Skin epidermis (tissue), 12 donors: ENCODE measurements around the gene GNL1.
A peak's percentile ranks its signal among the peaks of the same experiment; 100 is the strongest.

Source experiments
- H3K27ac ChIP-seq, 21 experiments: fragments of 200-600 bp; sonication (generic) in 11 of 21; one replicate each; pipeline ENCODE4 v1.5.0; 2020; ENCODE audit warnings: mild to moderate bottlenecking in 3 of 21, inconsistent platforms in 2 of 21, moderate library complexity in 2 of 21
- H3K4me3 ChIP-seq, 7 experiments: fragments of 200-600 bp; sonication (generic) in 2 of 7; one replicate each; pipeline ENCODE4 v1.5.0; 2020; ENCODE audit warnings: inconsistent platforms in 2 of 7, mild to moderate bottlenecking in 2 of 7, moderate library complexity in 1 of 7

The GNL1 gene

DNA sequence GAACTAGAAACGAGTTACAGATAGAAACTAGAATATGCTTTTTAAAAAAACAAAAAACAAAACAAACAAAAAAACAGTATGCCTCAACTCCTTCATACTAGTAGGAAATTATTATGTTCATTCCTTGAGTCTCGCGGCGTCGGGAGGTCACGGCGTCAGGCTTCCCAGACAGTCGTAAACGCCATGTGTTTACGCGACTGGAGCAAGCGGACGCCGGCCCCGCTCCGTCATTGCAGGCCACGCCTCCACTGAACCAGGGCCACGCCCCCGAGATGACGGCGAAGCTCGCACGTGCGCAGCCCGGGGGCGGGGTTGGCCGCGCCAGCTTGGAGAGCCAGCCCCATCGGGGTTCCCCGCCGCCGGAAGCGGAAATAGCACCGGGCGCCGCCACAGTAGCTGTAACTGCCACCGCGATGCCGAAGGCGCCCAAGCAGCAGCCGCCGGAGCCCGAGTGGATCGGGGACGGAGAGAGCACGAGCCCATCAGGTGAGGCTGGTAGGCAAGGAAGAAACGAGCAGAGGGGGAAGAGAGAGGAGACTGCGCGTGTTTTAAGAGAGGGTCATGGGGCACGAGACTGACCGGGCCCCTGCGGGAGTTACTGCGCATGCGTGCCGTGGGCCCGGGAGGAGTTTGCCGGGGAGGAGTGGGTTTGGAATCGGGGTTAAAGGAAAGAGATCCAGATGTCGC, 14.9 kb upstream of the GNL1 start, which contains the start of gene ABCF1:
Gene ABCF1, plus strand, starts transcription at position 368 of the 687 bp plus-strand sequence. Its CDS starts 46 bp downstream, at position 414.
- Histone ChIP-seq H3K4me3 (peak within 1 kb of the TSS; percentile 58 to 85 (median 75)), H3K27ac (peak within 1 kb of the TSS in 20 of 21 experiments; percentile 76 to 94 (median 89))

DNA sequence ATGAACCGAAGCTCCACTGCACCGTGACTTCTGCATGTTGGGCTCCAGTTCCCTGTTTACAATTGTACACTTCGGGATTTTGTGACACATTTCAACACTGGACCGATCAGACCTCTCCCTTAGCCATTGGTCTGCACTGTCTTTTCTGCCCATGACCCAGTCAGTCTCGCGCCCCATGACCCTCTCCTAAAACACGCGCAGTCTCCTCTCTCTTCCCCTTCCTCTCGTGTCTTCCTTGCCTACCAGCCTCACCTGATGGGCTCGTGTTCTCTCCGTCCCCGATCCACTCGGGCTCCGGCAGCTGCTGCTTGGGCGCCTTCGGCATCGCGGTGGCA, 14.4 kb upstream of the GNL1 start:
- Histone ChIP-seq H3K27ac (peak overlapping the region in 19 of 21 experiments; percentile 50 to 94 (median 89)), H3K4me3 (peak overlapping the region; percentile 58 to 85 (median 75))

DNA sequence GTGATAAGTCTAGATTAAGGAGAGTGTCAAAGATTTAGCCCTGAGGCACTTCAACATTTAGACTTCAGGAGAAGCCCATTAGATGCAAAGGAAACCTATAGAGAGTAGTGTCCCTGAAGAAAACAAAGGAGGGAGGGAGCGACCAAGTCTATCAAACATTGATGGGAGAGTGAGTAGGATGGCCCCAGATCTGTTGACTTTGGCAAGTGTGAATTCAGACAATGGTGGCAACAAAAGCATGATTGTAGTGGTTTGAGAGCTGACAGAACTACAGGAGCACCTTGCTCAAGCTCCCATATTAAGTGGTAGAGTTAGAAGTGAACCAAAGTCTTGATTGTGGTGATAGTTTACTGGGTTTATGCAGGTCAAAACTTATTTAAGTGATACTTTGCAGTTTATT, 14.0 kb upstream of the GNL1 start:
- peak overlapping the region; percentile 58 to 85 (median 75) for H3K4me3 ChIP-seq
- peak overlapping the region in 15 of 21 experiments; percentile 50 to 94 (median 89) for H3K27ac ChIP-seq

DNA sequence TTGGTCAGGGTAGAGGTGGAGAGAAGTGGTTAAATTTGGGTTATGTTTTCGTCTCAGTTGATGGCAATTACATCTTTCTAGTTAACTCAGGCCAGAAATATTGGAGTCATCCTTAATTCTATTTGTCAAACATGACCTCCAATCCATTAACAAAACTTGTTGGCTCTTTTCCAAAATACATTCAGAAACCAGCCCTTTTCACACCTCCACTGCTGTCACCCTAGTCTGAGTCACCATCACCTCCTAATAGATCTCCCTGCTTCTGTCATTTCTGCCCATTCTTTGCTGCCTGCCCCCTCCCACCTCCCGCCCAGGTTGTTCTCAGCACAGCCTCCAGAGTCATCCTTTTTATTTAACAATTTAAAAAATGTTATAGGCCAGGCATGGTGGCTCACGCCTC, 12.0 kb upstream of the GNL1 start:
- no peak overlapping the region for H3K4me3 ChIP-seq
- H3K27ac ChIP-seq: no peak overlapping the region

DNA sequence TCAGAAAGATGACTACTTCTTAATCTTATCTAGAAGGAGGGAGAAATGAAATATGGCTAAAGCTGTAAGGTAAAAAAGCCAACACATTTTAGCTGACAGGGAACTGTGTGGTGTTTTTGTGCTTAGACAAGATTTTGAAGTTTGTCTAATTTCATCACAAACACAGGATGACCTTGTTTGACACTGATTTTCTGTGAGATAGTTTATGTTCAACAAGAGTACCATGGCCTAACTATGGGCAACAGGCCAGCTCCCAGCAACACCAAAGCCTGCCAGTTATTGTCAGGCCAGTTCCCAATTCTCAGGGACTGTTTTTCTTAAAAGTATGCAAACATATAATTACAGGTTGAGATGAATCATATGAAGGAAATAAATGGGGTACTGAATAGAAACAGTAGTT, 9.5 kb upstream of the GNL1 start:
- H3K27ac ChIP-seq: no peak overlapping the region
- no peak overlapping the region for H3K4me3 ChIP-seq

DNA sequence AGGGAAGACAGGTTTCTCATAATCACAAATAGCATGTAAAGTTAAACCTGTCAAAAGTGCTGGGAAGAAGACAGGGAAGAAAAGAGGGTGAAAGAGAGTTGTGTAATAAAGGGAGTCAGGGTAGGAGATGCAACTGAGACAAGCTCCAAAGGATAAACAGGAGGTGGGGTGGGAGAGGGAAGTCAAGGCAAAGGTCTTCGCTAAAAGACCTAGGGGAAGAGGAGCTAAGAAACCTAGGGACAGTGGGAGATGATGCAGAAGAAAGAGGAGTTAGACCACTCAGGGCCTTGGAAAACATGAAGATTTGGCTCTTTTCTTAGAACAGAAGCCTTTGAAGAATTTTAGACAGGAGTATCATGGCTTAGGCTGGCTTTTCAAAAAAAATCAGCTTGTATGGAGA, 7.8 kb upstream of the GNL1 start:
- no peak overlapping the region for H3K27ac ChIP-seq
- no peak overlapping the region for H3K4me3 ChIP-seq

DNA sequence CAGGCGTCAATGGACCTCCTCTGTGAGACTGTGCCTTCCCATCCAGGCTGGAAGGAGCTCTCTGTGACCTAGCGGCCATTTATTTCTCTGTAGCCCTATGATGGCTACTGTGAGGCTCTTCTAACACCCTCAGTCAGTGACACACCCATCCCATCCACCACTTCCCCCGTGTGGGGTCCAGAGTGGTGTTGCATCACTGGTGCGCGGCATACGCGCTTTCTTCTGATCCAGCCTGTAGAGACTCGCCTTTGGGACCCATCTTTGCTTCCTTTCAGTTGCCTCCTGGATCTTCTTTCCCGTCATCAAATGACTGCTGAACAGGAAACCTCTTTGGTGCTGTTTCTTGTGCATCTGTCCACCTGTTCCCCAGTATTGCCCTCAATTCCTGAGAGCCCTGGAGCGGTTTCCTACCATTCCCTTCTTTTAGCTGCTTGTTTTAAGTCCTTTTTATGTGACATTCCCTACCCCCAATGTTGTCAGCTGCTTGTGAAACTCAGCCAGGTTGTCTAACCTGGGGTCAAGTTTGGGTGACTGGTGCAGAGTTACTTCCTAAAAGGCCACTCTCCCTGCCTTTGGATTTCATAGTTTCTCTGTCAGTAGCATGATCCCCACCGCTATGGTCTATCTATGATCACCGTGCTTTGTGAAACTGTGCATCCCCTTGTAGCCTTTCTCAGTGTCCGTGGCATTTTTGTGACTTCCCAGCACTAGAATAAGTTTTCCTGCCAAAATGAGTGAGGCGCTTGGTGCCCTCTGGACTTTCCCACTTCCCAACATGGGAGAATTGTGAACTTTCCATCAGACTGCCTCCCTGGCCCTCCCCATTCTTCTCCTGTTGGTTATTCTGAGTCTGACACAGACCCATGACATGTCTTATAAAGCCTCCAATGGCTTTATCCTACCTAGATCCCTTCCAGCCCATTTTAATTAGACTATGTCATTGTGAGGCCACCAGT, 6.5 kb upstream of the GNL1 start:
- Histone ChIP-seq H3K4me3 (no peak overlapping the region), H3K27ac (no peak overlapping the region)

DNA sequence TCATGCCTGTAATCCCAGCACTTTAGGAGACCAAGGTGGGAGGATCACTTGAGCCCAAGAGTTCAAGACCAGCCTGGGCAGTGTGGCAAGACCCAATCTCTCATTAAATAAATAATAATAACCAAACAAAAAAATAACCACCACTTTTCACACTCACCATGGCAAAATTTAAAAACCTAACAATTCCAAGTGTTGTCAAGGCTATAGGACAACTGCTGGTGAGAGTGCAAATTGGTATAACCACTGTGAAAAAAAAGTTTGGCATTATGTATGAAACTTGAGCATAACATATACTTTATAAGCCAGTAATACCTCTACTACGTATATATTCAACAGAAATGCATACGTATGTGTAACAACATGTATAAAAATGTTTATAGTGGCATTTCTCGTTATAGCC, 4.6 kb upstream of the GNL1 start:
- Histone ChIP-seq H3K4me3 (no peak overlapping the region), H3K27ac (no peak overlapping the region)

DNA sequence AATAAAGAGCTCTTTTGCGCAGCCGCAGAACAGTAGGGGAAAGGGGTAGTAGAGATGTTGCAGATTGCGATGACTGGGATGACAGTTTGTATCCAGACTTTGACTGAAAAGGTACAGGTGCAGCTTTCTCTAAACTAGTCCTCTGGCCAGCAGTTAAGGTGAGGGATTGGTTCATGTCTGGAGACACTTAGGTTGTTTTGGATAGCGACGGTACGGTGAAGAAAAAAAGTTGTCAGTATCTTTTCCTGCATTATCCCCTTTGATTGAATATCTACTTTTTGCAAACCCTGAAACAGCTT, 1.3 kb upstream of the GNL1 start:
- peak overlapping the region; percentile 76 to 99 (median 96) for H3K27ac ChIP-seq
- peak overlapping the region; percentile 74 to 99 (median 88) for H3K4me3 ChIP-seq

DNA sequence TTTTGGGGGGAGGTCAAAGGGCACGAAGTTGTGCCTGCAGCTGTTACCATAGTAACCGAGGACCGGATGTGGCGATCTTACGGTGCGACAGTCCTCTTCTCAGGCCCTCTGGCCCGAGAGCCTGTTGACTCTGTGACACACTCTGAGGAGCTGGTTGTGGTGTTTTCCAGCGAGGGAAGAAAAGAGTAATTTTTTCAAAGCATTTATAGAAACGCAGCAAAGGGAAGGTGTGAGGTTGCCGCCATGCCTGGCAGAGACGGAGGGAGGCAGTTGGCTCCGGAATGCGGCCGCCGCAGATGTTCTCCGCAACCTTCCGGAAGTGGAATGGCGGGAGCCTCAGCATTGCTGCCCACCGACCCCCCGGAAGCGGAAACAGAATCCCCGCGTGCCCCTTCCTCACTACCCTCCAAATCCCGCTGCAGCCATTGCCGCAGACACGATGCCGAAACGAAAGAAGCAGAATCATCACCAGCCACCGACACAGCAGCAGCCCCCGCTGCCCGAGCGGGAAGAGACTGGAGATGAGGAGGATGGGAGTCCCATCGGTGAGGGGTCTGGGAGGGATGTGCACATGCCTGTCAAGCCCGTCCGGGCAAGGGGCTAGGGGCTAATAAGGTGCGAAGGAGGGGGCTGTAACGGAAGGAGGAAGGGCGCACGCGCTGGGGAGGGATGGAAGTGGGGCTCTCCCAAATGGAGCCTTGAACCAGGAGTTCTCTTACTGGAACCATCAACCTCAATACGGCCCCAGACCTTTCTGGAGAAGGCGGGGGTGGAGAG, 805 bp upstream of the GNL1 start, which contains the start of gene PRR3:
Gene PRR3, plus strand, starts transcription at position 390 of the 777 bp plus-strand sequence. Its CDS starts 50 bp downstream, at position 440.
- Histone ChIP-seq H3K4me3 (peak within 1 kb of the TSS; percentile 74 to 99 (median 88)), H3K27ac (peak within 1 kb of the TSS; percentile 76 to 99 (median 96))

DNA sequence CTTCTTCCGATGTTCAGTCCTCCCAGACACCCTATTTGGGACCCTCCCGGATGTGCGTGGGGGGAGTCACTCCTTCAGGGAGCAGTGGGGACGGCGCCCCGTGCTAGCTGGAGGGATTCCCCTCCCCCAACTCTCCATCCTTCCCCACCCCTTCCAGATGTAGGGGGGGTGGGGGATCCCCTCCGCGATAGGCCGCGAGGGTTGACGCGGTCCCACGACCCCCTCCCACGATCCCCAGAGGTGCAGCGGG, 548 bp downstream of the GNL1 start:
- Histone ChIP-seq H3K27ac (peak overlapping the region; percentile 69 to 99 (median 96)), H3K4me3 (peak overlapping the region; percentile 74 to 99 (median 88))

DNA sequence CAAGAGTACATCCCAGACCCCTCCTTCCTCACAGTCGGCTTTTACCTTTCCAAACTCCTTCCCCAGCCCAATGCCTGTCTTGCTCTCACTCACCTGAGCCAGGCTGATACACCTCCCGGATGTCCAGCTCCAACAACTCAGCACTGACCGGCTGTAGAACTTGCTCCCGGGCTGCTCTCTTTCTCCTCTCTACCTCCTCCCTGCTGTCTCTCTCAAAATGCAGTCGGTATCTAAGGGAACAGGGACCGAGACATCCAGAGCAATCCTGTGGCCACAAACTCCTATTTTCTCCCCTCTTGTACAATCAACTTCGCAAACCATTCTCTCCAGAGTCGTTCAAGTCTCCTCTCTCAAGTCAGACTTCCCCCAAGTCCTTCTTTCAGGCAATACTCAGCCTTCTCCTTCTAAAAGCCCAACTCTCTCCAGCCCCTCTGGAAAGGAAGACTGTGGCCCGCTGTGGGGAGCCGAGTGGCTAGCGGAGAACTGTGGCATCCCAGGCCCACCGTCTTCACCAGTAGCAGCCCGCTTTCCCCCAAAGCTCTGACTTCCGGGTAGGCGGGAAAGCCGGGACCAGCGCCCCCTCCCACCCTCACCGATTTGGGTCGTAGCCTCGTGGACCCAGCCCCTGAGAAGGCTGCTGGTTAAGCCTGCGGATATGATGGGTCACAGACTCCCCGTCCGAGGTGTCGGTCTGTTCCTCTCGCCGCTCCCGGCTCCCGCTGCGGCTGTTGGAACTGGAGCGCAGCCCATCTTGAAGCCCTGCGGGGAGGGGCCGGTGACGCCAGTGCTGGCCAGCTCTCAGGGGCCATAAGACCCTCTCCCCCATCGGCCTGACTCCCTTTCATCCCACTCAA, 1.1 kb downstream of the GNL1 start:
- H3K27ac ChIP-seq: peak overlapping the region; percentile 69 to 99 (median 96)
- H3K4me3 ChIP-seq: peak overlapping the region; percentile 74 to 99 (median 88)

DNA sequence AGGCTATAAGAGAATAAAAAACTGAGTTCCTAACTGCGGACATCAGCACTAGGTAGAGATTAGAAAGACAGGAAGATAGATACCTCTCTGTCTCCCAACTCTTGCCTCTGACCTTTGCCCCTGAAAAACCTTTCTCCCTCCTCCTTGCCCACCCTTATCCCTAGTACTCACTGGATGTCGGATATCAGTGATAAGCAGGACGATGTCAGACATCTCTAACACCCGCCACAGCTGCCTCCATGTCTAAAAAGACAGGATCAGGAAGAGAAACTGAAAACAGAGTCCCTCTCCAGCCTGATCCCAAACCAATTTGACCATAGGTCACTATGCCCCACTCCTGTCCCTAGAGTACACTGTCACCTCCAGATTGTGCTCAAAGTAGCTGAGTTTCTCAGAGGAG, 1.9 kb downstream of the GNL1 start:
- Histone ChIP-seq H3K27ac (peak overlapping the region in 4 of 21 experiments; percentile 94 to 99 (median 98)), H3K4me3 (peak overlapping the region in 1 of 7 experiments; percentile 93)

DNA sequence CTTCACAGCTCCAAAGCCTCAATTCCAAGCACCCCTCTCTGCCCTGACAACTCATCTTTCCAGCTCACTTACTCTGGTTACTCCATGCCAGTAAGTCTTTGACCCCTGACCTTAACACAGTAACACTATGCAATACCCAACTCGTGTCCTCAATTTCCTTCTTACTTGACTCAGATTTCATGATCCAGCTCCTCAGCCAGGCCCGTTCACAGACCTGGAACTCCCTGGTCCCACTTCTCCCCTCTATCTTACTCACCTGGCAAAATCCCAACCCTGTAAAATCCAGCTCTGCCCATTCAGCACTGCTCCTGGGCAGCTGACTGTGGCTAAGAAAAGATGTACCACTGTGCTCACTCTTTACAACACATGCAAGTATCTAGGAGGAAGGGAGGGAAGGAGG, 7.9 kb downstream of the GNL1 start:
- H3K27ac ChIP-seq: no peak overlapping the region
- no peak overlapping the region for H3K4me3 ChIP-seq

DNA sequence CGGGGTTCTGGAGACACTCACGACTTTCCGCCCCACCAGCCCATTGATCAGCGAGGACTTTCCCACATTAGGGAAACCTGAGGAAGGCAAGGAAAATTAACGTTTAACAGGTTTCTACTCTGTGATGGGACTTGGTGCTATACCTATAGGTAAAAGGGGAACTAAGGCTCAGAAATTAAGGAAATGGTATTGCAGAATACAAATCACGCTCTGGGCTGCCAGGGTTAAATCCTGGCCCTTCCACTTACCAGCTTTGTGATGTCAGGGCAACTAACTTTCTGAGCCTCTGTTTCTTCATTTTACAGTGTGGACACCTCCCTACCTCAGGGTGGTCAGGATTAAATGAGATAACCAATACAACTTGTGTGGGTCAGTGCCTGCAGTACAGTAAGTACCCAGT, 8.8 kb downstream of the GNL1 start:
- H3K4me3 ChIP-seq: no peak overlapping the region
- H3K27ac ChIP-seq: no peak overlapping the region

DNA sequence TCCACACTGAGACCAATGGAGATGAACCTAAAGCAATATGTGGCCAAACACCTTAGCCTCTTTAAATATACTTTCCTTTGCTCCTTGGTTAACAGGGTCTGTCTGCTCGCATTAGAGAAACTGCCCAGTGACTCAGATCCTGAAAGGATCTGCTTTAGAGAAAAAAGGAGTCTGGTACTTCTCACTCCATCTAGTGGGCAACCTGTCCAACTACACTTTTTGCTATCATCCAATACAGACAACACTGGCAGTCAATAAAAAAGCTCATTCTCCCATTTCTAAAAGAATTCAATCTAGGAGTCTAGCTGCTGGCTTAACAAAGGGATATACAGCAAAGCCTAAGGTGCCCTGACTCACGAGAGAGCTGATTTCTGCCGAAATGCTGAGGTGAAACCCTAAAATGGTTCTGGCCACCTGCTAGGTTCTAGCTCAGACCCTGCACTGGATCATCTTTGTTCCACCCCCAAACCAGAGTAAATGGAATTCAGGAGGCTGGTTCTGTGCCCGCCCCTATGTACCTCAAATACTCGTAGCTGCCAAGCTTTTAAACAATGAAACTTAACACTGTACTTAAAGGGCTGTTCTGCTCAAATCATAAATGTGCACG, 11.5 kb downstream of the GNL1 start:
- no peak overlapping the region for H3K4me3 ChIP-seq
- H3K27ac ChIP-seq: peak overlapping the region in 3 of 21 experiments; percentile 15 to 33 (median 17)

DNA sequence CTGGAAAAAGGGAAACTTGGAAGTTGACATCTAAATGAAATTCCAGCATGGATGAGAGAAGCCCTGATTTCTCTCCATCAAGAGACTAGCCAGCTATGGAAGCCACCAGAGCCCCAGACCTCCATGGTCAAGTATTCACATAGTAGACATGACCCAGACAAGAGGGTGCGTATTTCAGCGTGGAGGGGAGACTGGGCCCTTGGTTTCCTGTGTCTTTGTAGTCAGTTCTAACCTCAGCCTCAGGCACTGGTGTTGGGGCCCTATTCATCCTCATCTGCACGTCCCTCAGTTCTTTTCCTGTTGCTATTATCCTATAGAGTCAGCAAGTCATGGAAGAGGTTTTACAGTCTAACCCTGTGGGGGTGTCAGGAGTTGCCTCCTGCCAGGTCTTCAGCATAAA, 12.5 kb downstream of the GNL1 start:
- no peak overlapping the region for H3K4me3 ChIP-seq
- H3K27ac ChIP-seq: peak overlapping the region in 1 of 21 experiments; percentile 33

DNA sequence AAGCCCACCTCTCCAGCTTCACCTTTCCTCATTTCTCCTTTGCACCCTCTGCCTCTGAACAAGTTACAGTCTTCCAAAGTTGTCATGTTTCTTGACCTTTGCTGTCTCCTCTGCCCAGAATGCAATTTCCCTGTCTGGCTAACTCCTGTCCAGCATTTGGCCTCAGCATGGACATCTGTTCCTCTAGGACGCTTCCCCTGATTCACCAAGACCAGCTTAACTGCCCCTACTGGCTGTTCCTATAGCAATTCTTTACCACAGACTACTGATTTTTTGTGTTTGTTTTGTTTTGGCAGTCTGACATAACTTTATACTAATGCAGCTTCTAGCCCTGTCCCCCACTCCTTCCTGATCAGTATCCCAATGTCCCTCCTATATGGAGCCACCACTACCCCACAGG, 13.4 kb downstream of the GNL1 start:
- Histone ChIP-seq H3K4me3 (no peak overlapping the region), H3K27ac (peak overlapping the region in 10 of 21 experiments; percentile 24 to 72 (median 54))

DNA sequence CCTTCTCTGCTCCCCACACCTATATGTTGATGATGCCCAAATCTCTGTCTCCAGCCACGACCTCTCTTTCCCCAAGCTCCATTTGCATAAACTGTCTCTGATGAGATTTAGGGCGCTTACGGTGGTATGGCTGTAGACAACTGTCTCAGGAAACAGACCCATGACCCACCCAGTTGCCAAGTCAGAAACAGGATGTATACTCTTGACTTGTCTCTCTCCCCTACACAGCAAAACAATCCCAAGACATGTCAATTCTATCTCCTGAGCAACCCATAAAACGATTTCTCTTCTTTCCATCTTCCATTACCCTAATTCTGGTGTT, 13.9 kb downstream of the GNL1 start:
- Histone ChIP-seq H3K27ac (peak overlapping the region in 11 of 21 experiments; percentile 2 to 72 (median 53)), H3K4me3 (peak overlapping the region in 1 of 7 experiments; percentile 24)
